GM12892 (cell line): ENCODE results near the gene ZNF488.

Experiments
- POLR2A ChIP-seq: IDR thresholded peaks from 2 replicates; pipeline ENCODE4 v1.6.1; 2011; ENCODE audit warnings: low read depth, low read length, control low read depth
- POLR2AphosphoS5 ChIP-seq: IDR thresholded peaks from 2 replicates; pipeline ENCODE4 v1.6.1; 2011; ENCODE audit warnings: low read depth, low read length, control low read depth
- TAF1 ChIP-seq: IDR thresholded peaks from 2 replicates; pipeline ENCODE4 v1.6.1; 2011; ENCODE audit warnings: low read depth, mild to moderate bottlenecking, control low read depth, low read length, borderline replicate concordance

- TF ChIP-seq POLR2A (no peak), TAF1 (no peak), POLR2AphosphoS5 (no peak)
These were observed 5.9 kb downstream of the ZNF488 start for GRCh38 chr10:47378183-47378510.
